ENCODE results near the gene NCAPG2. TPM values are rescaled to one million over a fixed set of nuclear protein-coding genes. Genes with fewer than 3 reads are reported as not detected.

Gene NCAPG2
- total and polyA plus RNA-seq, 10 of the 15 experiments (the other 5 are each of a cell fraction or from before 2014, with no cell fraction given), result 11.2 to 78.2 (median 49.2) TPM

- no peaks in the 10 kb centered on the region; a peak in 1 of 4 replicates for H3K36me3 ChIP-seq (ENCODE audit: control insufficient read depth in 2 of 2, insufficient read depth in 2 of 2, low read length in 1 of 2)
- 95% methylated on average over 29 of the region's 29 CpGs for WGBS (ENCODE audit: insufficient coverage, insufficient replicate concordance, low lambda C conversion rate, missing lambda C conversion rate)
- H3K79me2 ChIP-seq (ENCODE audit: control insufficient read depth, insufficient read depth, low read length), result peaks cover 28% of the 10 kb centered on the region
- no peaks in the 10 kb centered on the region for H3K27me3 ChIP-seq (replicated peaks in 1 of 2; ENCODE audit: control insufficient read depth in 2 of 2, insufficient read depth in 2 of 2, low read length in 1 of 2)
- H2AFZ ChIP-seq (ENCODE audit: control insufficient read depth, low read depth, low read length), result no peak overlapping the region
- ChIA-PET RAD21 (ENCODE audit: unreplicated experiment) (no interaction called here), POLR2A (interaction anchor here (0.8 kb wide), 1 partner anchor 153 kb away, joined by 3 read pairs; no protein-coding TSS in a partner anchor), CTCF (interaction anchor here (2.6 kb wide), 1 partner anchor 270 kb away, joined by 16 read pairs; no protein-coding TSS in a partner anchor), SMC1A (ENCODE audit: uncharacterized antibody, unreplicated experiment) (interaction anchor here (1.6 kb wide), 1 partner anchor 270 kb away, joined by 9 read pairs; no protein-coding TSS in a partner anchor)
- no peaks in the 10 kb centered on the region for H4K20me1 ChIP-seq (ENCODE audit: control insufficient read depth, insufficient read depth)
- H3K4me2 ChIP-seq (ENCODE audit: control insufficient read depth, insufficient read depth), result no peak overlapping the region
- intact Hi-C loops (cut with micrococcal nuclease; ENCODE audit: unreplicated experiment), result no loop called here
- FAIRE-seq, result no peak
- no peak overlapping the region for H3K4me3 ChIP-seq
- no peak overlapping the region for H3K9ac ChIP-seq (ENCODE audit: control insufficient read depth, insufficient read depth, low read length)
- no peak for ATAC-seq
- no peak for DNase-seq (ENCODE audit: low read depth, low spot score)
- BruUV-seq (replicated peaks), result no TSS peak
- H3K9me3 ChIP-seq (replicated peaks; ENCODE audit: control insufficient read depth, insufficient read depth, low read length), result peaks cover 5% of the 10 kb centered on the region; the same call in 2 of the 3 replicates
- no peak overlapping the region for H3K27ac ChIP-seq (ENCODE audit: control insufficient read depth, insufficient read depth)
- in situ Hi-C loops (cut with MboI), result loop anchor here (5.0 kb wide), 1 partner anchor 115 kb away; no protein-coding TSS in a partner anchor
- peaks cover 8% of the 10 kb centered on the region for H3K4me1 ChIP-seq (ENCODE audit: control insufficient read depth, insufficient read depth, low read length)
- TF ChIP-seq MEF2B (IDR thresholded peaks at IDR 0.05; ENCODE audit: partially characterized antibody, poor library complexity, severe bottlenecking), result no peak
- no peak for TF ChIP-seq SREBF1 (IDR thresholded peaks at IDR 0.05; ENCODE audit: low read length)
- no peak for TF ChIP-seq RUNX3 (IDR thresholded peaks at IDR 0.05; ENCODE audit: low read length)
- TF ChIP-seq MTA3 (IDR thresholded peaks at IDR 0.05; ENCODE audit: borderline replicate concordance, low read length), result no peak
- TF ChIP-seq CBX3 (IDR thresholded peaks at IDR 0.05; ENCODE audit: borderline replicate concordance, low read depth), result no peak
- TF ChIP-seq CREM (IDR thresholded peaks at IDR 0.05; ENCODE audit: low read depth), result no peak
- TF ChIP-seq PAX8 (IDR thresholded peaks at IDR 0.05), result no peak
- no peak for TF ChIP-seq ESRRA (IDR thresholded peaks at IDR 0.05; ENCODE audit: low read length)
- TF ChIP-seq SMAD5 (IDR thresholded peaks at IDR 0.05; ENCODE audit: low read depth), result no peak
- no peak for TF ChIP-seq FOXM1 (IDR thresholded peaks at IDR 0.05; ENCODE audit: low read depth, low read length)
- no peak for TF ChIP-seq NR2C2 (IDR thresholded peaks at IDR 0.05; ENCODE audit: borderline replicate concordance, control insufficient read depth, insufficient read length, low read depth)
- TF ChIP-seq BCLAF1 (IDR thresholded peaks at IDR 0.05), result no peak
- no peak for TF ChIP-seq CUX1 (IDR thresholded peaks at IDR 0.05; ENCODE audit: insufficient replicate concordance, low read depth, low read length)
Measured at GRCh38 chr7:158706710-158707590, 2.3 kb upstream of the NCAPG2 start.
